ENCODE measurements around the gene LCE1C. TPM values are rescaled to one million over a fixed set of nuclear protein-coding genes. Genes with fewer than 3 reads are reported as not detected.

The LCE1C gene
- total RNA-seq, 3 donors from 2014 or later (not counting 1 experiment from before 2014, with no cell fraction given): not detected

DNA sequence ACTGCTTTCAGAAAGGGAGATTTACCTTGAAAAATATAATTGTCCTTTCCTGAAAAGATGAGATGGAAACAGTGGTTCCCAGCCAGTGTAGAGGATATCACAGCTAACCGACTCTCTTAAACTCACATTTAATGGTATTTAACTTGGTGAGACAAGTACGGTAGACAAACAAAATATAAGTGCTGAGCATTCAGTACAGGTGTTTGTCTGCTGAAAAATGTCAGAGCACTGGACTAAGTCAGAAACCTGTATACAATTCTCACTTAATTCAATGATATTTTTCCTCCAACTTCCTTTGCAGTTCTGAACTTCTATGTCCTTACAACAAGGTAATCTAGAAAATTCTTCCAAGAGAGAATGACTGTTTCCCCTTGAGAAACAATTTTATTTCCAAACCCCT, 5.2 kb upstream of the LCE1C start, which contains the start of gene LCE1B:
Gene LCE1B, plus strand, starts transcription at position 301 of the 400 bp plus-strand sequence. CDS start 476 bp downstream, outside the sequence.
- H3K4me3 ChIP-seq (ENCODE audit: low read length): no peak within 1 kb of the TSS

DNA sequence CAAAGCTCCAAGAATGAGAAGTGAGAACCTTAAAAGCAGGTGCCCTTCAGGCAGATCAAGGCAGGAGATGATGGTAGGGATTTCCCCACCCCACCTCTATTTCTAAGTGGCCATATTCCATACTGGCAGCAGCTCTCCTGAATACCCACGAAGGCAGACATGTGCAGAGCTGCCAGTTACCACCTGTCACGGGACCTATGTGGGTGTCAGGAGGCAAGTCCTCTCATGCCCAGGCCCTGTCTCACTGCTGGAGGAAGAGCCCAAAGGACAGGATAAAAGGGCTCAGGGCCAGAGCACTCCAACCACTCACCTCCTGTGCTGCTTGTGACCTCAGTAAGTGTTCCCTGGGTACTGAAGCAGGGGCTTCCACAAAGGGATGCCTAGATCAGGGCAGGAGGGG, 4.6 kb upstream of the LCE1C start:
- Mint-ChIP-seq H3K4me3 (no peak overlapping the region), H3K27ac (no peak overlapping the region), H3K4me1 (no peaks in the 10 kb centered on the region), H3K27me3 (ENCODE audit: low read depth in 2 of 2) (peaks cover 9 to 16% of the 10 kb centered on the region in 2 donors), H3K36me3 (no peaks in the 10 kb centered on the region), H3K9me3 (no peaks in the 10 kb centered on the region)
- DNase-seq (no peak), ATAC-seq (no peak)
- Histone ChIP-seq H3K36me3 (ENCODE audit: control insufficient read depth, insufficient read depth, low read length) (no peaks in the 10 kb centered on the region), H3K4me1 (ENCODE audit: control insufficient read depth, insufficient read depth, low read length) (no peaks in the 10 kb centered on the region), H3K4me3 (ENCODE audit: low read length) (no peak overlapping the region), H3K9me3 (ENCODE audit: control insufficient read depth, insufficient read depth, low read length) (no peaks in the 10 kb centered on the region), H3K27ac (ENCODE audit: low read length) (no peak overlapping the region), H3K27me3 (ENCODE audit: control insufficient read depth, insufficient read depth, low read length) (no peaks in the 10 kb centered on the region)
- 77% methylated on average over 2 of the region's 2 CpGs for WGBS (ENCODE audit: insufficient coverage)
- TF ChIP-seq, protein P1, sequence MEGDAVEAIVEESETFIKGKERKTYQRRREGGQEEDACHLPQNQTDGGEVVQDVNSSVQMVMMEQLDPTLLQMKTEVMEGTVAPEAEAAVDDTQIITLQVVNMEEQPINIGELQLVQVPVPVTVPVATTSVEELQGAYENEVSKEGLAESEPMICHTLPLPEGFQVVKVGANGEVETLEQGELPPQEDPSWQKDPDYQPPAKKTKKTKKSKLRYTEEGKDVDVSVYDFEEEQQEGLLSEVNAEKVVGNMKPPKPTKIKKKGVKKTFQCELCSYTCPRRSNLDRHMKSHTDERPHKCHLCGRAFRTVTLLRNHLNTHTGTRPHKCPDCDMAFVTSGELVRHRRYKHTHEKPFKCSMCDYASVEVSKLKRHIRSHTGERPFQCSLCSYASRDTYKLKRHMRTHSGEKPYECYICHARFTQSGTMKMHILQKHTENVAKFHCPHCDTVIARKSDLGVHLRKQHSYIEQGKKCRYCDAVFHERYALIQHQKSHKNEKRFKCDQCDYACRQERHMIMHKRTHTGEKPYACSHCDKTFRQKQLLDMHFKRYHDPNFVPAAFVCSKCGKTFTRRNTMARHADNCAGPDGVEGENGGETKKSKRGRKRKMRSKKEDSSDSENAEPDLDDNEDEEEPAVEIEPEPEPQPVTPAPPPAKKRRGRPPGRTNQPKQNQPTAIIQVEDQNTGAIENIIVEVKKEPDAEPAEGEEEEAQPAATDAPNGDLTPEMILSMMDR (IDR thresholded peaks at IDR 0.05): no peak
- intact Hi-C loops (cut with micrococcal nuclease): no loop called here

More for the DNA sequence above, 5.2 kb upstream of the LCE1C start, which contains the start of gene LCE1B:
- no peaks in the 10 kb centered on the region for H3K27me3 ChIP-seq (ENCODE audit: control insufficient read depth, insufficient read depth, low read length)
- no peak for DNase-seq
- WGBS (ENCODE audit: insufficient coverage): 100% methylated on average over 1 of the region's 2 CpGs
- Mint-ChIP-seq H3K9me3 (no peaks in the 10 kb centered on the region), H3K27ac (no peak within 1 kb of the TSS), H3K36me3 (no peaks in the 10 kb centered on the region), H3K27me3 (ENCODE audit: low read depth in 2 of 2) (peaks cover 9 to 16% of the 10 kb centered on the region in 2 donors), H3K4me3 (no peak within 1 kb of the TSS), H3K4me1 (no peaks in the 10 kb centered on the region)
- no peak for ATAC-seq
- no peaks in the 10 kb centered on the region for H3K4me1 ChIP-seq (ENCODE audit: control insufficient read depth, insufficient read depth, low read length)
- no peaks in the 10 kb centered on the region for H3K9me3 ChIP-seq (ENCODE audit: control insufficient read depth, insufficient read depth, low read length)
- TF ChIP-seq, protein P1 (IDR thresholded peaks at IDR 0.05): no peak
- H3K27ac ChIP-seq (ENCODE audit: low read length): no peak within 1 kb of the TSS
- no peaks in the 10 kb centered on the region for H3K36me3 ChIP-seq (ENCODE audit: control insufficient read depth, insufficient read depth, low read length)
- intact Hi-C loops (cut with micrococcal nuclease): no loop called here

DNA sequence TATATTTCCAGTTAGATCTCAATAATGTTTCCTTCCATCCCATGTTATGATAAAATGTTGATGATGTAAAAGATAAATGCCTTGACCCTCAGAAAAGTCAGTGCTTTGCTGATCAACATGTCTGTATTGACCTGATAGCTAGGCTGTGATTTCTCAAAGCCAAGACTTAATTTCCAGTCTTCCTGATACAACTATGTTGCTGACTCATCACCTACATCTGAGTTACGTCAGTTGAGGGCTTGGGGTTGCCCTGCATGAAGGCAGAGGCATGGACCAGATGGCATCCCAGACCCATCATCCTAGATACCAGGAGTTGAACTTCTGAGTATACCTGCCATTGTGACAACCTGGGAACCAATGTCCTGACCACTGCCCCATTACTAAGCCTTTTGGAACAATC, 5.1 kb downstream of the LCE1C start:
- TF ChIP-seq, protein P1 (IDR thresholded peaks at IDR 0.05): no peak
- no peak for DNase-seq
- Mint-ChIP-seq H3K4me1 (no peaks in the 10 kb centered on the region), H3K36me3 (no peaks in the 10 kb centered on the region), H3K27me3 (ENCODE audit: low read depth in 2 of 2) (peaks cover 7 to 49% of the 10 kb centered on the region in 2 donors), H3K4me3 (no peak overlapping the region), H3K27ac (no peak overlapping the region), H3K9me3 (no peaks in the 10 kb centered on the region)
- 59% methylated on average over 1 of the region's 1 CpG for WGBS (ENCODE audit: insufficient coverage)
- intact Hi-C loops (cut with micrococcal nuclease): no loop called here
- Histone ChIP-seq H3K4me3 (ENCODE audit: low read length) (no peak overlapping the region), H3K4me1 (ENCODE audit: control insufficient read depth, insufficient read depth, low read length) (no peaks in the 10 kb centered on the region), H3K27me3 (ENCODE audit: control insufficient read depth, insufficient read depth, low read length) (peaks cover 2% of the 10 kb centered on the region), H3K36me3 (ENCODE audit: control insufficient read depth, insufficient read depth, low read length) (no peaks in the 10 kb centered on the region), H3K9me3 (ENCODE audit: control insufficient read depth, insufficient read depth, low read length) (no peaks in the 10 kb centered on the region), H3K27ac (ENCODE audit: low read length) (no peak overlapping the region)
- no peak for ATAC-seq

DNA sequence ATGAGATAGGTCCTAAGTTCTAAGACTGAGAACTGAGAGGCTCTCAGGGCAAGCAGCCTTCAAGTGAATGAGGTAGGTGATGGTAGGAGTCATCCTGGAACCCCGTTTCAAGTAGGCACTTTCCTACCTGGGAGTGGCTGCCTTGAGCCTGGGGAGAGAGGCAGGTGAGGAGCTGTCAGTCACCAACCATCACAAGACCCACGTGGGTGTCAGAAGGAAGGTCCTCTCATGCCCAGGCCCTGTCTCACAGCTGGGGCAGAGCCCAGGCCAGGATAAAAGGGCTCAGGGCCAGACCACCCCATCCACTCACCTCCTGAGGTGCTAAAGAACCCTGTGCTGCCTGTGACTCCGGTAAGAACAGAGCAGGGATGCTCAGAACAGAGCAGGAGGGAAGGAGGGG, 10.0 kb downstream of the LCE1C start, which contains the start of gene LCE1D:
Gene LCE1D, plus strand, starts transcription at position 301 of the 400 bp plus-strand sequence. CDS start 1,074 bp downstream, outside the sequence.
- H3K4me3 Mint-ChIP-seq: no peak within 1 kb of the TSS
- H3K36me3 ChIP-seq (ENCODE audit: control insufficient read depth, insufficient read depth, low read length): no peaks in the 10 kb centered on the region
- no peaks in the 10 kb centered on the region for H3K9me3 ChIP-seq (ENCODE audit: control insufficient read depth, insufficient read depth, low read length)
- H3K27me3 Mint-ChIP-seq (ENCODE audit: low read depth in 2 of 2): peaks cover 11 to 30% of the 10 kb centered on the region in 2 donors
- peaks cover 2% of the 10 kb centered on the region for H3K27me3 ChIP-seq (ENCODE audit: control insufficient read depth, insufficient read depth, low read length)
- intact Hi-C loops (cut with micrococcal nuclease): no loop called here
- H3K27ac ChIP-seq (ENCODE audit: low read length): no peak within 1 kb of the TSS
- no peaks in the 10 kb centered on the region for H3K9me3 Mint-ChIP-seq
- WGBS (ENCODE audit: insufficient coverage): 60% methylated on average over 3 of the region's 3 CpGs
- no peak within 1 kb of the TSS for H3K4me3 ChIP-seq (ENCODE audit: low read length)
- DNase-seq (no peak), ATAC-seq (no peak)
- TF ChIP-seq, protein P1 (IDR thresholded peaks at IDR 0.05): no peak
- H3K4me1 ChIP-seq (ENCODE audit: control insufficient read depth, insufficient read depth, low read length): no peaks in the 10 kb centered on the region
- H3K27ac Mint-ChIP-seq: no peak within 1 kb of the TSS
- H3K4me1 Mint-ChIP-seq: no peaks in the 10 kb centered on the region
- no peaks in the 10 kb centered on the region for H3K36me3 Mint-ChIP-seq

All from natural killer cell (primary cell).